Measurements from ENCODE around the gene MMD2.

MMD2 gene

GRCh38 chr7:4959306-4959705 lies 319 bp upstream of the MMD2 start:
- no peak for DNase-seq (ENCODE audit: low spot score)

- no peak for DNase-seq (ENCODE audit: low spot score)
Measured at GRCh38 chr7:4957847-4958476, 1.0 kb downstream of the MMD2 start.

GRCh38 chr7:4951903-4952636 lies 6.9 kb downstream of the MMD2 start:
- DNase-seq (ENCODE audit: low spot score) = no peak

- DNase-seq (ENCODE audit: low spot score) = no peak
Measured at GRCh38 chr7:4951304-4951703, 7.7 kb downstream of the MMD2 start.

- no peak for DNase-seq (ENCODE audit: low spot score)
Measured at GRCh38 chr7:4948402-4948801, 10.6 kb downstream of the MMD2 start.

GRCh38 chr7:4945949-4946348 lies 13.0 kb downstream of the MMD2 start:
- no peak for DNase-seq (ENCODE audit: low spot score)

GRCh38 chr7:4944939-4945338 lies 14.0 kb downstream of the MMD2 start:
- no peak for DNase-seq (ENCODE audit: low spot score)

GRCh38 chr7:4943297-4943696 lies 15.7 kb downstream of the MMD2 start:
- no peak for DNase-seq (ENCODE audit: low spot score)

- no peak for DNase-seq (ENCODE audit: low spot score)
Measured at GRCh38 chr7:4939971-4940728, 18.8 kb downstream of the MMD2 start.

- no peak for DNase-seq (ENCODE audit: low spot score)
Measured at GRCh38 chr7:4937411-4937810, 21.6 kb downstream of the MMD2 start.

- DNase-seq (ENCODE audit: low spot score) = no peak
Measured at GRCh38 chr7:4934419-4935025, 24.5 kb downstream of the MMD2 start.

- DNase-seq (ENCODE audit: low spot score) = no peak
Measured at GRCh38 chr7:4931943-4932342, 27.0 kb downstream of the MMD2 start.

- no peak for DNase-seq (ENCODE audit: low spot score)
Measured at GRCh38 chr7:4929005-4929404, 30.0 kb downstream of the MMD2 start.

GRCh38 chr7:4928445-4928844 lies 30.5 kb downstream of the MMD2 start:
- no peak for DNase-seq (ENCODE audit: low spot score)

- no peak for DNase-seq (ENCODE audit: low spot score)
Measured at GRCh38 chr7:4919969-4920766, 38.8 kb downstream of the MMD2 start.

GRCh38 chr7:4916113-4916512 lies 42.9 kb downstream of the MMD2 start:
- no peak for DNase-seq (ENCODE audit: low spot score)

GRCh38 chr7:4911111-4911828 lies 47.7 kb downstream of the MMD2 start:
- no peak for DNase-seq (ENCODE audit: low spot score)

- DNase-seq (ENCODE audit: low spot score) = no peak
Measured at GRCh38 chr7:4906682-4907081, 52.3 kb downstream of the MMD2 start.

- no peak for DNase-seq (ENCODE audit: low spot score)
Measured at GRCh38 chr7:4905171-4905570, 53.8 kb downstream of the MMD2 start.

- DNase-seq (ENCODE audit: low spot score) = no peak
Measured at GRCh38 chr7:4904346-4904745, 54.6 kb downstream of the MMD2 start.

- no peak for DNase-seq (ENCODE audit: low spot score)
Measured at GRCh38 chr7:4895766-4896165, 63.2 kb downstream of the MMD2 start.
